OCI-LY7 (cell line): ENCODE measurements around the gene PCDHB11. TPM values are rescaled to one million over a fixed set of nuclear protein-coding genes. Genes with fewer than 3 reads are reported as not detected.
"Not testable (repeated sequence)": the region's sequence is repeated elsewhere in the genome, so short reads cannot be mapped to it uniquely, and the experiment has no call there.

Source experiments
- BruUV-seq: library from RNA; stranded (reverse); fragments of 400-500 nt; replicated peaks from 2 replicates; lab custom pipeline; 2021; lab: Mats Ljungman, UMichigan
- CTCF ChIA-PET: fragments of 300-600 bp; sonication (Branson Sonifier 250); formaldehyde crosslinking; loops from one replicate; lab custom pipeline; 2022; ENCODE audit warnings: antibody characterized with exemption; ENCODE audit not compliant: unreplicated experiment; lab: Charles Lee
- POLR2A ChIA-PET: fragments of 300-600 bp; sonication (Branson Sonifier 250); formaldehyde crosslinking; loops from one replicate; lab custom pipeline; 2022; ENCODE audit warnings: antibody characterized with exemption; lab: Charles Lee
- DNase-seq: peaks from one replicate; pipeline ENCODE4 v3.0.0-alpha.2; 2015; ENCODE audit warnings: low spot score
- H2AFZ ChIP-seq: fragments of 200-600 bp; sonication (generic), shearing (Covaris generic); 2 replicates; pipeline ENCODE4 v1.6.1; 2014; ENCODE audit warnings: mild to moderate bottlenecking, antibody characterized with exemption, low read length, moderate library complexity
- H3K27ac ChIP-seq: fragments of 200-600 bp; sonication (generic); 2 replicates; pipeline ENCODE4 v1.5.1; 2014; ENCODE audit warnings: mixed run types, low read depth, mild to moderate bottlenecking, moderate library complexity, low read length, inconsistent platforms; ENCODE audit not compliant: poor library complexity, severe bottlenecking
- H3K36me3 ChIP-seq: fragments of 200-600 bp; sonication (generic); 2 replicates; pipeline ENCODE4 v1.6.1; 2014; ENCODE audit warnings: mild to moderate bottlenecking, antibody characterized with exemption, low read length, moderate library complexity, mixed read lengths; ENCODE audit not compliant: insufficient read depth
- H3K4me1 ChIP-seq: fragments of 200-600 bp; sonication (generic); 2 replicates; pipeline ENCODE4 v1.5.1; 2014; ENCODE audit warnings: mild to moderate bottlenecking, low read length; ENCODE audit not compliant: insufficient read depth, poor library complexity, severe bottlenecking
- H3K4me2 ChIP-seq: fragments of 200-600 bp; sonication (generic); 2 replicates; pipeline ENCODE4 v1.6.1; 2014; ENCODE audit warnings: mild to moderate bottlenecking, low read length
- H3K4me3 ChIP-seq: fragments of 200-600 bp; sonication (generic); 2 replicates; pipeline ENCODE4 v1.5.1; 2014; ENCODE audit warnings: mild to moderate bottlenecking, low read depth, low read length; ENCODE audit not compliant: poor library complexity, severe bottlenecking
- H3K79me2 ChIP-seq: fragments of 200-600 bp; sonication (generic); 2 replicates; pipeline ENCODE4 v1.6.1; 2016; ENCODE audit warnings: low read depth, mild to moderate bottlenecking, low read length, moderate library complexity, mixed read lengths; ENCODE audit not compliant: insufficient read depth
- H3K9me2 ChIP-seq: fragments of 200-600 bp; sonication (generic); 2 replicates; pipeline ENCODE4 v1.6.1; 2016; ENCODE audit warnings: mild to moderate bottlenecking, low read length, mixed read lengths; ENCODE audit not compliant: insufficient read depth
- H3K9me3 ChIP-seq: fragments of 200-600 bp; sonication (generic); 2 replicates; pipeline ENCODE4 v1.6.1; 2014; ENCODE audit warnings: mild to moderate bottlenecking, mixed run types, low read length, mixed read lengths
- H4K20me1 ChIP-seq: fragments of 200-600 bp; sonication (generic); 2 replicates; pipeline ENCODE4 v1.6.1; 2014; ENCODE audit warnings: mild to moderate bottlenecking, antibody characterized with exemption, low read length, moderate library complexity, mixed read lengths; ENCODE audit not compliant: insufficient read depth
- EZH2phosphoT487 ChIP-seq: fragments of 200-600 bp; sonication (generic); IDR thresholded peaks from 2 replicates; pipeline ENCODE4 v1.6.1; 2018; ENCODE audit warnings: low read depth, borderline replicate concordance, mild to moderate bottlenecking, mixed run types, antibody characterized with exemption, low read length, moderate library complexity, mixed read lengths
- intact Hi-C: fragments of 100-400 bp; cut with micrococcal nuclease; formaldehyde crosslinking; loops from one replicate; pipeline ENCODE4 v1.10.0; 2022; ENCODE audit not compliant: unreplicated experiment
- total RNA-seq, 2 experiments: library from RNA; depleted of rRNA in 1 of 2; stranded (reverse); fragments of >200 nt in 1 of 2; shearing (Covaris generic) in 1 of 2; gene quantifications; 2 replicates each; pipeline ENCODE4 v1.2.3, GENCODE V29; 2014 to 2022
- TF ChIP-seq, protein P1 (sequence below): fragments of 200-600 bp; sonication (generic); conservative IDR thresholded peaks from 2 replicates; pipeline ENCODE4 v1.5.1; 2014; ENCODE audit warnings: mild to moderate bottlenecking, antibody characterized with exemption, low read length, moderate library complexity, mixed read lengths

The PCDHB11 gene
- total RNA-seq, 2 experiments from 2014 or later = not detected

DNA sequence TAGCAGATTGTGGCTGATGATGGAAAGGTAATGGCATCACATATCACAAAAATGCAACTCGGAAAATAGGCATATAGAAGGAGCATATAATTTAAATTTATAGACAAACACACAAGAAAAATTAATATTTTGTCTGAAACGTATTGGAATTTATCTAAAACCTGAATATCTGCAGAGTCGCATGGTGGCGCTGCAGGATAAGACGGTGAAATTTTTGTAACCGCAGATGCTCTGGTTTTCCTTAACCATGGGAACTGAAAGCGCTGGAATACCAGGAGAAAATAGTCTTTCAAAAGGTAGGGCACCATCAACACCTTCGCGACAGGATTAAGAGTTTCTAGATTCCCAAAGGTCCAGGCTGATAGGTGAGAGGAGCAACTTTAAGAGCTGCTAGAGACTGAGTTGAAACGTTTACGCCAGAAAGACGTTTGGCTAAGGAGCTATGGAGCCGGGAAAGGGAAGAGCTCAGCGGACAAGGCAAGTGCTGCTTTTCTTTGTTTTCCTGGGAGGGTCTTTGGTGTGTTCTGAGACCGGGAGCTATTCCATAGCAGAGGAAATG is 34.8 kb downstream of the PCDHB11 start:
- intact Hi-C loops = no loop called here
- H4K20me1 ChIP-seq = no peaks in the 10 kb centered on the region
- H3K27ac ChIP-seq = no peak overlapping the region
- BruUV-seq = no TSS peak
- H3K9me2 ChIP-seq = no peaks in the 10 kb centered on the region
- H3K4me1 ChIP-seq = no peaks in the 10 kb centered on the region
- no peak for DNase-seq
- ChIA-PET CTCF (no interaction called here), POLR2A (no interaction called here)
- H3K36me3 ChIP-seq = no peaks in the 10 kb centered on the region
- H2AFZ ChIP-seq = no peak overlapping the region
- H3K4me3 ChIP-seq = no peak overlapping the region
- no peaks in the 10 kb centered on the region for H3K79me2 ChIP-seq
- H3K4me2 ChIP-seq = no peak overlapping the region
- 0 out of 2 replicates have a peak, but pooled peaks cover 8% of the 10 kb centered on the region for H3K9me3 ChIP-seq
- TF ChIP-seq, protein P1, sequence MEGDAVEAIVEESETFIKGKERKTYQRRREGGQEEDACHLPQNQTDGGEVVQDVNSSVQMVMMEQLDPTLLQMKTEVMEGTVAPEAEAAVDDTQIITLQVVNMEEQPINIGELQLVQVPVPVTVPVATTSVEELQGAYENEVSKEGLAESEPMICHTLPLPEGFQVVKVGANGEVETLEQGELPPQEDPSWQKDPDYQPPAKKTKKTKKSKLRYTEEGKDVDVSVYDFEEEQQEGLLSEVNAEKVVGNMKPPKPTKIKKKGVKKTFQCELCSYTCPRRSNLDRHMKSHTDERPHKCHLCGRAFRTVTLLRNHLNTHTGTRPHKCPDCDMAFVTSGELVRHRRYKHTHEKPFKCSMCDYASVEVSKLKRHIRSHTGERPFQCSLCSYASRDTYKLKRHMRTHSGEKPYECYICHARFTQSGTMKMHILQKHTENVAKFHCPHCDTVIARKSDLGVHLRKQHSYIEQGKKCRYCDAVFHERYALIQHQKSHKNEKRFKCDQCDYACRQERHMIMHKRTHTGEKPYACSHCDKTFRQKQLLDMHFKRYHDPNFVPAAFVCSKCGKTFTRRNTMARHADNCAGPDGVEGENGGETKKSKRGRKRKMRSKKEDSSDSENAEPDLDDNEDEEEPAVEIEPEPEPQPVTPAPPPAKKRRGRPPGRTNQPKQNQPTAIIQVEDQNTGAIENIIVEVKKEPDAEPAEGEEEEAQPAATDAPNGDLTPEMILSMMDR = no peak
- no peak for TF ChIP-seq EZH2phosphoT487

DNA sequence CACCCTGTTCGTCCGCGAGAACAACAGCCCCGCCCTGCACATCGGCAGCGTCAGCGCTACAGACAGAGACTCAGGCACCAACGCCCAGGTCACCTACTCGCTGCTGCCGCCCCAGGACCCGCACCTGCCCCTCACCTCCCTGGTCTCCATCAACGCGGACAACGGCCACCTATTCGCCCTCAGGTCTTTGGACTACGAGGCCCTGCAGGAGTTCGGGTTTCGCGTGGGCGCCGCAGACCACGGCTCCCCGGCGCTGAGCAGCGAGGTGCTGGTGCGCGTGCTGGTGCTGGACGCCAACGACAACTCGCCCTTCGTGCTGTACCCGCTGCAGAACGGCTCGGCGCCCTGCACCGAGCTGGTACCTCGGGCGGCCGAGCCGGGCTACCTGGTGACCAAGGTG is 36.5 kb downstream of the PCDHB11 start:
- H3K36me3 ChIP-seq, DNase-seq, BruUV-seq, H3K9me2 ChIP-seq, H3K79me2 ChIP-seq, H2AFZ ChIP-seq, CTCF ChIA-PET, POLR2A ChIA-PET, H3K4me3 ChIP-seq, intact Hi-C loops, H3K9me3 ChIP-seq, H3K4me2 ChIP-seq, H3K27ac ChIP-seq, H3K4me1 ChIP-seq, H4K20me1 ChIP-seq: not testable (repeated sequence)

DNA sequence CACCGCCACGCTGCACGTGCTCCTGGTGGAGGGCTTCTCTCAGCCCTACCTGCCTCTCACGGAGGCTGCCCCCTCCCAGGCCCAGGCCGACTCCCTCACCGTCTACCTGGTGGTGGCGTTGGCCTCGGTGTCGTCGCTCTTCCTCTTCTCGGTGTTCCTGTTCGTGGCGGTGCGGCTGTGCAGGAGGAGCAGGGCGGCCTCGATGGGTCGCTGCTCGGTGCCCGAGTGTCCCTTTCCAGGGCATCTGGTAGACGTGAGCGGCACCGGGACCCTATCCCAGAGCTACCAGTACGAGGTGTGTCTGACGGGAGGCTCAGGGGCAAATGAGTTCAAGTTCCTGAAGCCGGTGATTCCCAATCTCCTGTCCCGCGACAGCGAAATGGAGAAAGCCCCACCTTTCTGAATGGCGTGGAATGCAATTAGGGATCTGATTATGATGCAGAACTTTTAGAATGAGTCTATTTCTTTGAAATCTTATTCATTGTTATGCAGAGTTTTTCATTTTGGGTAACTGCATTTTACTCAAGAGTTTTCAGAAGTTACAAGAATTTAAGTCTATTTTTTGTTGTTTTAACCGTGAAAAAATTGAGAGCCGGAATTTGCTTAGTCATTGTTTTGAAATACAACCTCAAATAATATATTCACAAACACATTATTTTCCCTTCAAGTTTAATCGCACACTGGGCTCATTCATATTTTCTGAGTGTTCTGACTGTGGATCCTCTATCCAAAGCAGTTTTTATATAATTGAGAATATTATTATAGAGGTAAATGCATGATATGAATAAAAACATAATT is 37.3 kb downstream of the PCDHB11 start:
- TF ChIP-seq EZH2phosphoT487 = no peak
- TF ChIP-seq, protein P1 = no peak
- no peak for DNase-seq
- BruUV-seq = no TSS peak
- Histone ChIP-seq H3K79me2 (no peaks in the 10 kb centered on the region), H3K4me1 (no peaks in the 10 kb centered on the region), H3K4me3 (no peak overlapping the region), H2AFZ (no peak overlapping the region), H3K27ac (no peak overlapping the region), H3K9me3 (no peaks in the 10 kb centered on the region), H3K36me3 (no peaks in the 10 kb centered on the region), H4K20me1 (no peaks in the 10 kb centered on the region), H3K4me2 (no peak overlapping the region), H3K9me2 (no peaks in the 10 kb centered on the region)
- ChIA-PET POLR2A (no interaction called here), CTCF (no interaction called here)
- intact Hi-C loops = no loop called here
